BE2C (cell line): Measurements from ENCODE around the gene SMCO2.

Experiments
- DNase-seq: peaks from one replicate; pipeline ENCODE4 v3.0.0-alpha.2; 2020
- H3K27me3 ChIP-seq: fragments of 250-450 bp; sonication (Bioruptor Pico); 2 replicates; pipeline ENCODE4 v1.5.1; 2020; ENCODE audit warnings: mild to moderate bottlenecking
- H3K36me3 ChIP-seq: fragments of 250-450 bp; sonication (Bioruptor Pico); 2 replicates; pipeline ENCODE4 v1.5.1; 2020; ENCODE audit warnings: mild to moderate bottlenecking
- H3K4me1 ChIP-seq: fragments of 250-450 bp; sonication (Bioruptor Pico); 2 replicates; pipeline ENCODE4 v1.5.1; 2020
- H3K4me3 ChIP-seq: 2 replicates; pipeline ENCODE4 v1.5.1; 2011; ENCODE audit warnings: low read depth, low read length
- H3K9me3 ChIP-seq: fragments of 250-450 bp; sonication (Bioruptor Pico); 2 replicates; pipeline ENCODE4 v1.5.1; 2020
- TF ChIP-seq, protein P1 (sequence below): IDR thresholded peaks from 2 replicates; pipeline ENCODE4 v1.5.1; 2012; ENCODE audit warnings: mild to moderate bottlenecking, low read depth, low read length

Gene SMCO2

DNA sequence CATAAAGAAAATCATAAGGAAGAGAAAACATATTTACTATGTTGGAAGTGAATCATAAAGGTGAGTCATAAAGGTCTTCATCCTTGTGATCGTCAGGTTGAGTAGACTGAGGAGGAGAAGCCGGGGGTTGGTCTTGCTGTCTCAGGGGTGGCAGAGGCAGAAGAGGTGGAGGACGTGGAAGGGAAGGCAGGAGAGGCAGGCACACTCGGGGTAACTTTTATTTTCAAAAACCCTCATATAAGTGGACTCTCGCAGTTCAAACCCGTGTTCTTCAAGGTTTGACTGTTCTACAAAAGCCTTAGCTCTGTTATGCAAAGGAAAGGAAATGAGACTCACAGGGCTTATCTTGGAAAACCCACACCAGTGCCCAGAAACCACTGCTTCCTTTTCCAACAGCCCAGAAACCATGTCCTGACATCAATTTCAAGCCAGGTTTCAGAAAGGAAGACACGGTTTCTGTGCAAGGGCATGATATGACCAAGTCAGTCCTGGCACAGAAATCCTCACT, 14.0 kb downstream of the SMCO2 start:
- no peak overlapping the region for H3K4me3 ChIP-seq
- H3K27me3 ChIP-seq, result no peaks in the 10 kb centered on the region
- H3K4me1 ChIP-seq, result no peaks in the 10 kb centered on the region
- H3K9me3 ChIP-seq, result no peaks in the 10 kb centered on the region
- TF ChIP-seq, protein P1, sequence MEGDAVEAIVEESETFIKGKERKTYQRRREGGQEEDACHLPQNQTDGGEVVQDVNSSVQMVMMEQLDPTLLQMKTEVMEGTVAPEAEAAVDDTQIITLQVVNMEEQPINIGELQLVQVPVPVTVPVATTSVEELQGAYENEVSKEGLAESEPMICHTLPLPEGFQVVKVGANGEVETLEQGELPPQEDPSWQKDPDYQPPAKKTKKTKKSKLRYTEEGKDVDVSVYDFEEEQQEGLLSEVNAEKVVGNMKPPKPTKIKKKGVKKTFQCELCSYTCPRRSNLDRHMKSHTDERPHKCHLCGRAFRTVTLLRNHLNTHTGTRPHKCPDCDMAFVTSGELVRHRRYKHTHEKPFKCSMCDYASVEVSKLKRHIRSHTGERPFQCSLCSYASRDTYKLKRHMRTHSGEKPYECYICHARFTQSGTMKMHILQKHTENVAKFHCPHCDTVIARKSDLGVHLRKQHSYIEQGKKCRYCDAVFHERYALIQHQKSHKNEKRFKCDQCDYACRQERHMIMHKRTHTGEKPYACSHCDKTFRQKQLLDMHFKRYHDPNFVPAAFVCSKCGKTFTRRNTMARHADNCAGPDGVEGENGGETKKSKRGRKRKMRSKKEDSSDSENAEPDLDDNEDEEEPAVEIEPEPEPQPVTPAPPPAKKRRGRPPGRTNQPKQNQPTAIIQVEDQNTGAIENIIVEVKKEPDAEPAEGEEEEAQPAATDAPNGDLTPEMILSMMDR, result no peak
- DNase-seq, result no peak
- H3K36me3 ChIP-seq, result no peaks in the 10 kb centered on the region

DNA sequence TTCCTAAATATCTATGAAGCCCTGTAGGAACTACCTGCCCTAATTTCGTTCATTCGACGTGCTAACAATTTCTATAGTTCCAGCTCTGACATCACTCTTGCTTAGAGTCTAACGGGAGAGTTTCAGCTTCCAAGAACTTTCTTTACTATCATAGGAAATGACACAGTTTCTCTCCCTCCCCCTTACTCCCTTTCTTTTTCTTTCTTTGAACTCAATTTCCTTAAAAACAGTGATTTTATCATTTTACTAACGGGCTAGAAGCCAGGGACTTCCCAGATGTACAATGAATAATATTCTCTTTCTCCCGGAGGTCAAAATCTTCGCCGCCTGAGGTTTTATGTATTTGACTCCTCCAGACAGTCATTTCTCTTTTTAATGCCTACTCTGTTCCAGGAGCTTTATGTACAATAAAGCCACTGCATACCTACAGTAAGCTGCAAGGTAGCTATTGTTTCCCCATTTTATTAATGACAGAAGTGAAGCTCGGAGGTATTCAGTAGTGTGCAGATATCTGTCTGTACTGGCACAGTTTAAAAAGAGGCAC, 15.7 kb downstream of the SMCO2 start:
- Histone ChIP-seq H3K4me1 (no peaks in the 10 kb centered on the region), H3K4me3 (no peak overlapping the region), H3K27me3 (no peaks in the 10 kb centered on the region), H3K36me3 (no peaks in the 10 kb centered on the region), H3K9me3 (no peaks in the 10 kb centered on the region)
- TF ChIP-seq, protein P1, result no peak
- DNase-seq, result no peak

DNA sequence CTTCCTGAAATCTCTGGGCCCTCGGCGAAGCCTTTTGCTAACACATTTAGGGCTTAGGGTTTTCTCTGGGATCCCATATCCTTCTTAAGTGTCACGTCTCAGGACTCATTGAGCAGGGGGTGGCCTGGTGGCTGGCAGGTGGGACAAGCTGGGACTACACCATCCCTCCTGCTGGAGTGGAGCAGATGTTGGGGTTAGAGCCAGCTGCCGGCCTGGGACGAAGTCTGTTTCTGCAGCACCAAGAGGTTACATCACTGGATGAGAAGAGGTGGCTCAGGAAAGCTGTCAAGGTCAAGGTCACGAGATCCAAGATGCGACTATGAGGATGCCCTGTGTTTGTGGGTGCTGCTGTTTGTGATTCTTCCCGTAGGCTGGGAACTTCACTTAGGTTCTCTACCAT, 16.3 kb downstream of the SMCO2 start:
- DNase-seq, result no peak
- Histone ChIP-seq H3K9me3 (no peaks in the 10 kb centered on the region), H3K4me3 (no peak overlapping the region), H3K27me3 (no peaks in the 10 kb centered on the region), H3K4me1 (no peaks in the 10 kb centered on the region), H3K36me3 (no peaks in the 10 kb centered on the region)
- TF ChIP-seq, protein P1, result no peak

DNA sequence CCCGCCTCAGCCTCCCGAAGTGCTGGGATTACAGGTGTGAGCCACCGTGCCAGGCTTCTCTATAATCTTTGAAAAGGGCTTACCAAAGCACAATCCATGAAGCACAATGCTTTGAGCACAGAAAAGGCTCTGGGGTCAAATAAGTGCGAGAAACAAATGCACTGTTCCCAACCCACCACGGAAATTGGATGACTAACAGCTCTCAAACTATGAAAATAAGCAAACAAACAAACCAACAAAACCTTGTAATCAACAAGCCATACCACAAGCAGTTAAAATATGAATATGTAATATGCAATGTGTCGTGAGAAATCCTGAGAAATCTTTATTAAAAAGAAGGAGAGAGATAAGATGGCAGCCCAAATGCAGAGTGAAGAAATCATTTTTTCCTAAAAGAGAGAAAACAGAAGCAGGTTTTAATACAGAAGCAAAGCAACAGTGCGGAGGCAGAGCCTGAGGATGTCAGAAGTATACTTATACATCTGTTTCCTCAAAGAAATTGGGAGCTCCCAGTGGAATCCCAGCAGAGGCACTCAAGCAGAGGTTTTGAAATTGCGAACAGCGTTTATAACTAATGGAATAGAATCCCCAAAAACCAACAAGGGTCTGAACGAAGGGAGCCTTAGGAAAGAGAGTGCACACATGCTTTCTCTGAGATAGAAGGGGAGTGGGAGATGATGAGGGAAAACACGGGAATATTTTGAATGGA, 17.1 kb downstream of the SMCO2 start:
- Histone ChIP-seq H3K9me3 (no peaks in the 10 kb centered on the region), H3K4me1 (no peaks in the 10 kb centered on the region)

DNA sequence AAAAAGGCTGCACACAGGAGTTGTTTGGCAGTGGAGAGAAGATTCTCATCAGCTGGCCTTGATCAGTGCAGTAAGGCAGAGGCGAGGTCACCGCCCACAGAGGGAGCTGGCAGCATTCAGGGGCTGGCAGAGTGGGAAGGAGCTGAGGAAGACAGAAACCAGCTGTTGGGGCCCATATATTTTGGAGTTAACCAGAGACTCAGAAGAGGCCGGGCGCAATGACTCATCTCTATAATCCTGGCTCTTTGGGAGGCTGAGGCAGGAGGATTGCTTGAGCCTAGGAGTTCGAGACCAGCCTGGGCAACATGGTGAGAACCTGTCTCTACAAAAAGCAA, 17.7 kb downstream of the SMCO2 start:
- Histone ChIP-seq H3K27me3 (no peaks in the 10 kb centered on the region), H3K36me3 (no peaks in the 10 kb centered on the region), H3K4me1 (no peaks in the 10 kb centered on the region), H3K9me3 (no peaks in the 10 kb centered on the region), H3K4me3 (no peak overlapping the region)
- DNase-seq, result no peak
- TF ChIP-seq, protein P1, result no peak

More for the DNA sequence above, 17.1 kb downstream of the SMCO2 start:
- no peaks in the 10 kb centered on the region for H3K27me3 ChIP-seq
- DNase-seq, result no peak
- no peaks in the 10 kb centered on the region for H3K36me3 ChIP-seq
- H3K4me3 ChIP-seq, result no peak overlapping the region
- TF ChIP-seq, protein P1, result no peak

DNA sequence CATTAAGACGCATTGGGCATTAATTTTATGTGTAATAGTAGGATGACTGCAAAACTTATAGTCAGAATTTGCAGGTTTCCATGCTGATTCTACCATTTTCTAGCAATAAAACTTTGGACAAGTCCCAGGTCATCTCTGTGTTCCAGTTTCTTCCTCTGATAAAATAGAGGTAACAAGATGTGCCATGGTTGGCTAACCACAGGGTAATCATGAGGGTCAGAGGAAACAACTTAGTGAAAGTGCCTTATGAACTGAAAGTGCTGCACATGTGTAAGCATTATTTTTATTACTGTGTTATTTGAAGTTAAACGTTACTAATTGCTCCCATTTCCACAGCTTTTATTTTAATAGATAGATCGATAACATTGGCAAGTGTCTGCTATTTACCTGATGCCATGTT, 21.1 kb downstream of the SMCO2 start:
- Histone ChIP-seq H3K27me3 (no peaks in the 10 kb centered on the region), H3K9me3 (no peaks in the 10 kb centered on the region), H3K36me3 (no peaks in the 10 kb centered on the region), H3K4me1 (no peaks in the 10 kb centered on the region), H3K4me3 (no peak overlapping the region)
- TF ChIP-seq, protein P1, result no peak
- DNase-seq, result no peak
